ENCODE results near the gene IGF1R.

GRCh38 chr15:98705070-98705469, 56.7 kb downstream of the IGF1R start:
- TF ChIP-seq CTCF (IDR thresholded peaks at IDR 0.05; ENCODE audit: extremely low read depth in 1 of 2, insufficient read depth in 1 of 2, low read depth in 1 of 2, low read length in 2 of 2) (no peak), POLR2A (IDR thresholded peaks at IDR 0.05; ENCODE audit: low read depth, low read length) (no peak), JUN (IDR thresholded peaks at IDR 0.05; ENCODE audit: borderline replicate concordance, insufficient read depth, insufficient read length, low read depth) (no peak), MYC (IDR thresholded peaks at IDR 0.05; ENCODE audit: low read depth, low read length) (no peak), POLR2AphosphoS5 (IDR thresholded peaks at IDR 0.05; ENCODE audit: insufficient read depth, low read depth, low read length) (no peak), GATA2 (IDR thresholded peaks at IDR 0.05; ENCODE audit: insufficient read depth, insufficient read length, low read depth, low read length) (no peak), EZH2 (IDR thresholded peaks at IDR 0.05; ENCODE audit: borderline replicate concordance, low read depth, low read length, severe bottlenecking) (no peak)
